Measurements from ENCODE around the gene MNX1.

DNA sequence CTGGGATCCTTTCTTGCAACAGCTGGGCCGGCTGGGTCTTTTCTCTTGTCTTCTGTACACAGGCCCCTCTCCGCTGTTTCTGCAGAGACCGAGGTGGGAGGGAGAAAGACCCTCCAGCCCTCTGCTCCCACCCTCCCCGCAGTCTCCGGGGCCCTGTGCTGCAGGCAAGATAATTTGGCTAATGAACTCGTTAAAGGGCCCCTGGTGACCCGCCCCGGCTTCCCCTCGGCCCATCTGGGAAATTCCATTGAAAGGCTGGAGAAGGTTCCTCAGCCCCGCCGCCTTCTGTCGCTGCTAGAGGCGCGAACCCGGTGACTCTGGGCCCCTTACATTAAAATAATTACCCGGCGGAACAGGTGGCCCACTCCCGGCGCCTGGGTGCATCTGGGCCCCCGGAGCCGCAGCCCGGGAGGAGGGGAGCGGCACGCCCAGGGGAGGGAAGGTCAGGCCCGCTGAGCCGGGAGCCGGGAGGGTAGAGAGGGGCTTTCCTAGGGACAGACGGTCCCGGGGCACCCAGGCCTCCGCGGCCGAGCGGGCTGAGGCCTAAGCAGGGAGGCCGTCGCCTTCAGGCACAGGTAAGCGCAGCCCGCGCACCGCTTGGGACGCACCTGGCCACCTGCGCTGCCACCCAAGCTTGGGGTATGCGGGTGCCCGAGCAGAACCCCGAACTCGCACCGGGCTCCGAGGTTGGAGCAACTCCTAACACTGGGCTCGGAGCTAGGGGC lies 7.3 kb upstream of the MNX1 start:
- TF ChIP-seq POLR2A (IDR thresholded peaks at IDR 0.05), result no peak
- TF ChIP-seq, protein P1, sequence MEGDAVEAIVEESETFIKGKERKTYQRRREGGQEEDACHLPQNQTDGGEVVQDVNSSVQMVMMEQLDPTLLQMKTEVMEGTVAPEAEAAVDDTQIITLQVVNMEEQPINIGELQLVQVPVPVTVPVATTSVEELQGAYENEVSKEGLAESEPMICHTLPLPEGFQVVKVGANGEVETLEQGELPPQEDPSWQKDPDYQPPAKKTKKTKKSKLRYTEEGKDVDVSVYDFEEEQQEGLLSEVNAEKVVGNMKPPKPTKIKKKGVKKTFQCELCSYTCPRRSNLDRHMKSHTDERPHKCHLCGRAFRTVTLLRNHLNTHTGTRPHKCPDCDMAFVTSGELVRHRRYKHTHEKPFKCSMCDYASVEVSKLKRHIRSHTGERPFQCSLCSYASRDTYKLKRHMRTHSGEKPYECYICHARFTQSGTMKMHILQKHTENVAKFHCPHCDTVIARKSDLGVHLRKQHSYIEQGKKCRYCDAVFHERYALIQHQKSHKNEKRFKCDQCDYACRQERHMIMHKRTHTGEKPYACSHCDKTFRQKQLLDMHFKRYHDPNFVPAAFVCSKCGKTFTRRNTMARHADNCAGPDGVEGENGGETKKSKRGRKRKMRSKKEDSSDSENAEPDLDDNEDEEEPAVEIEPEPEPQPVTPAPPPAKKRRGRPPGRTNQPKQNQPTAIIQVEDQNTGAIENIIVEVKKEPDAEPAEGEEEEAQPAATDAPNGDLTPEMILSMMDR (IDR thresholded peaks at IDR 0.05), result no peak
- no peak for TF ChIP-seq EP300 (IDR thresholded peaks at IDR 0.05)

All from tibial nerve (tissue), 4 donors.